ENCODE measurements around the gene CAVIN2.

The CAVIN2 gene

GRCh38 chr2:191866195-191866594 is 19.3 kb upstream of the CAVIN2 start:
- DNase-seq (ENCODE audit: low read depth), result no peak
- no peak for TF ChIP-seq CTCF (conservative IDR thresholded peaks at IDR 0.05; ENCODE audit: low read depth, low read length)
- H3K4me3 ChIP-seq (ENCODE audit: low read length), result no peak overlapping the region

DNA sequence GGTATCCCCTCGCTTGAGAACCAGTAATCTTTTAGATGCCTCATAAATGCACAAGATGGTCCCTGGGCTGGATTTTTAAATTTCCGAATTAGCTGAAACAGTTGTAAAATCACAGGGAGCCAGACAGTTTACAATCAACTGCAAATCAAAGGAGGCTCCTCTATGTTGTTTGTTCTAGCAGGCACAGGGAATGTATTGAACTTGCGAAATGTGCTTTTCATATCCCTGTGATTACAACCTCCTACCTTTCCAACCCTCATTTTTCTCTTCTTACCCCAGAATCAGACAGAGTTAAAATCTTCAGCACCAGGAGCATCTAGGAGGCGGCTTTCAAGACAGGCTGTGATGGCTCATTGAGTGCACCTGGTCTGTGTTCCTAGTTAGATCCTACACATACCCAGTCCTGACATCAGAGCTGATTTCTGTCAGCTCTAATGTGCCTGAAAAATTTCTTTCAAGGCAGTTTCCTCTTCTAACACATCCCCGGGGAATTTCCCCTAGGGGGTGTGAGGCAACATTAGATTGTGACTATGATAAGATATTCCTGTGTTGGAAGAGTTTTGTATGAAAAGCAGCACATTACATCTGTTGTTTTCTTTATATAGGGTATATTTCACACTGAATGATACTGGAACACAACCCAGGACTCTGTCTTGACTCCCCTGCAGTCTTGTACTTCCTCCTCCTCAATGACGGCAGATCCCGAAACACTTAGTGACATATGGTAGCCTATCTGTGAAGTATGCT is 17.9 kb upstream of the CAVIN2 start:
- DNase-seq (ENCODE audit: low read depth), result no peak
- TF ChIP-seq CTCF (conservative IDR thresholded peaks at IDR 0.05; ENCODE audit: low read depth, low read length), result no peak
- no peak overlapping the region for H3K4me3 ChIP-seq (ENCODE audit: low read length)

- no peak for DNase-seq (ENCODE audit: low read depth)
- no peak for TF ChIP-seq CTCF (conservative IDR thresholded peaks at IDR 0.05; ENCODE audit: low read depth, low read length)
- H3K4me3 ChIP-seq (ENCODE audit: low read length), result no peak overlapping the region
Observed at GRCh38 chr2:191863988-191864387, 17.1 kb upstream of the CAVIN2 start.

DNA sequence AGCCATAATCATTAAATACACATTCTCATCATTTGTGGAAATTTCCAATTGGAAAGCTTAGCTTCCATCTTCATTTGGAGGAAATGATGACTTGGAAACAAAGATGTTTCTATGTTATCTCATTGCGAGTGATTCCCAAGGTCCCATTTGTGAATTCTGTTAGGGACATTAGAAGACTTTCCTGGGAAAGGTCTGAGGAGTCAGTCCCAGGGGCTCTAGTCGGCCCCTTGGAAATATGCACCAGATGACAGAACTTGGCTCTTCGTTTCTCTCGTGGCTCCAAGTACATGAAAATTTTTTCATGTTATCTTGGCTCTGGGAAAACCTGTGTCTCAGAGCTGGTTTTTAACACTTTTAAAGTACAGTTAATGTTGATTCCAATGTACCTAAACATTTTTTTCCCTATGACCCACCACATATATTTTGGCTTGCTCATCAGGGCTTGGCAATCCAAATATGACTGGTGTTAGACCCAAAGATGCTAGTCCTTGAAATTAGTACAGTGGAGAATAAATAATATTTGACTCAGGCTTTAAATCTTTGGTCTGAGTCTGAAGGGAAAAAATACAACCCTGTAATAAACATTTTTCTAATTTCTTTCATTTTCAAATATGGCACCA is 15.4 kb upstream of the CAVIN2 start:
- TF ChIP-seq CTCF (conservative IDR thresholded peaks at IDR 0.05; ENCODE audit: low read depth, low read length), result no peak
- no peak overlapping the region for H3K4me3 ChIP-seq (ENCODE audit: low read length)
- DNase-seq (ENCODE audit: low read depth), result no peak

GRCh38 chr2:191860760-191861466 is 14.0 kb upstream of the CAVIN2 start:
- no peak for TF ChIP-seq CTCF (conservative IDR thresholded peaks at IDR 0.05; ENCODE audit: low read depth, low read length)
- no peak overlapping the region for H3K4me3 ChIP-seq (ENCODE audit: low read length)
- no peak for DNase-seq (ENCODE audit: low read depth)

DNA sequence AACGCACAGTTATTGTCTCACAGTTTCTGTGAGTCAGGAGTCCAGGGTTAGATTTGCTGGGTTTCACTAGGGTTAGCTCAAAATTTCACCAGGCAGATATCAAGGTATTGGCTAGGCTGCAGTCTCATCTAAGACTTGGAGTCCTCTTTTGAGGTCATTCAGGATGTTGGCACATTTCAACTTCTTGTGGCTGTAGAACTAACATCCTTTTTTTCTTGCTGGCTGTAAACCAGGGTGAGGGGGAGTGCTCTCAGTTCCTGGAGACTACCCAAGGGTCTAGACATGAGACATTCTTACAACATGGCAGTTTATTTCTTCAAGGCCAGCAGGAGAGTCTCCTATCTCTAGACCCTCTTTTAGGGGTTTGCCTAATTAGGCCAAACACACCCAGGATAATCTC is 12.8 kb upstream of the CAVIN2 start:
- no peak overlapping the region for H3K4me3 ChIP-seq (ENCODE audit: low read length)
- no peak for TF ChIP-seq CTCF (conservative IDR thresholded peaks at IDR 0.05; ENCODE audit: low read depth, low read length)
- no peak for DNase-seq (ENCODE audit: low read depth)

Measured in retinal pigment epithelial cell (primary cell).